NCI-H2029 treated with DMSO at 0.1 percent for 48 hours (cell line): ENCODE data around the gene MYADML2.

Experiments
- DNase-seq: peaks from one replicate; lab custom pipeline; 2025; lab: John Stamatoyannopoulos, UW

The MYADML2 gene

GRCh38 chr17:81899514-81900166 lies 47.4 kb downstream of the MYADML2 start:
- no peak for DNase-seq

DNA sequence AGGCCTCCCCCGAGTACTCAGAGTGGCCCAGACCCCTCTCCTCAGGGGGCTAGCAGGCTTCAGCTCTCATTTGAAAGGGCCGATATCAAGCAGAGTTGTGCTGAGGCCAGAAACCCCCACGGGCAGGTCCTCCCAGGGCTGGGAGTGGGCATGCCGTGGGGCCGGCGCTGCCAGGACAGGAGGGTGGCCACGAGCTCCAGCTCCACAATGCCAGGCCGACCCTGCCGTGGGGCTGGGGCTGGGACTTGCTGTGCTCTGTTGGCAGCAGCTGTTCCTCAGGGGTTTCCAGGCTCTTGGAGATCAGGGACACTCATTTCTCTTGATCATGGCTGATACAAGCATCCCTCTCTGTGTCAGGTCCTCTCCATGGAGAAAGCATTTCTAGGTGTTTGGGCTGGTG lies 48.1 kb downstream of the MYADML2 start:
- DNase-seq = no peak

- DNase-seq = no peak
Measured at GRCh38 chr17:81898029-81898866, 48.8 kb downstream of the MYADML2 start.

DNA sequence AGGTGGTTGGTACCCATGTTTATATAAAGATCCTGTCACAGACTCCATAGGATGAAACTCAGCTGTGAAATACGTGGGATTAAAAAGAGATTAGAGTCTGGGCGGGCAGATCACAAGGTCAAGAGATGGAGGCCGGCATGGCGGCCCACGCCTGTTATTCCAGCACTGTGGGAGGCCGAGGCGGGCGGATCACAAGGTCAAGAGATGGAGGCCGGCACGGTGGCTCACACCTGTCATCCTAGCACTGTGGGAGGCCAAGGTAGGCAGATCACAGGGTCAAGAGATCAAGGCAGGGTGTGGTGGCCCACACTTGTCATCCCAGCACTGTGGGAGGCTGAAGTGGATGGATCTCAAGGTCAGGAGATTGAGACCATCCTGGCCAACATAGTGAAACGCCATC lies 51.6 kb downstream of the MYADML2 start:
- no peak for DNase-seq

DNA sequence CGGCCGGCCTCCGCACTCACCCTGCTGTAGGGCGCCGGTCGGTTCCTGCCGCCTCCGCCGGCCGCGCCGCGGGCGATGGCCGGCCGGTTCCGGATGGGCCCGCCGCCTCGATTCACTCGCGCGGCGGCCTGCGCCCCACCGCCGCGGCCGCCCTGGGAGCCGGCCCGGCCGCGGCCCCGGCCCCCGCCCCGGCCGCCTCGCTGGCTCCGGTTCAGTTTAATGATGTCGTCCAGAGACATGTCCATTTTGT lies 55.8 kb downstream of the MYADML2 start:
- DNase-seq = no peak

GRCh38 chr17:81890447-81891302 lies 56.4 kb downstream of the MYADML2 start:
- DNase-seq = no peak
